WTC11 (cell line): ENCODE results near the gene ARHGEF33.

Source experiments
- CTCF ChIP-seq: fragments of 200-600 bp; IDR thresholded peaks from 2 replicates; pipeline ENCODE4 v1.8.0; 2022; ENCODE audit warnings: antibody characterized with exemption
- E2F5 ChIP-seq: sonication (generic); formaldehyde crosslinking; IDR thresholded peaks from 2 replicates; pipeline ENCODE4 v1.8.1; 2022; ENCODE audit warnings: mild to moderate bottlenecking, moderate library complexity, missing genetic modification reagents
- ESRRA ChIP-seq: sonication (generic); formaldehyde crosslinking; IDR thresholded peaks from 2 replicates; pipeline ENCODE4 v1.8.1; 2022; ENCODE audit warnings: mild to moderate bottlenecking, missing genetic modification reagents, borderline replicate concordance
- TP53 ChIP-seq: sonication (generic); formaldehyde crosslinking; IDR thresholded peaks from 2 replicates; pipeline ENCODE4 v1.8.1; 2023; ENCODE audit warnings: mild to moderate bottlenecking, missing genetic modification reagents

- TF ChIP-seq TP53 (CRISPR knock-in tag) (no peak), ESRRA (CRISPR knock-in tag) (no peak), CTCF (no peak), E2F5 (CRISPR knock-in tag) (no peak)
These were observed 124.2 kb downstream of the ARHGEF33 start for GRCh38 chr2:39013871-39014270.
